Middle frontal gyrus (tissue), 1 donor: ENCODE results near the gene PEAK1.

ENCODE experiments used
- DNase-seq: peaks from one replicate; pipeline ENCODE4 v3.0.0-alpha.2; 2015; ENCODE audit warnings: low spot score; ENCODE audit errors: extremely low spot score

Gene PEAK1

DNA sequence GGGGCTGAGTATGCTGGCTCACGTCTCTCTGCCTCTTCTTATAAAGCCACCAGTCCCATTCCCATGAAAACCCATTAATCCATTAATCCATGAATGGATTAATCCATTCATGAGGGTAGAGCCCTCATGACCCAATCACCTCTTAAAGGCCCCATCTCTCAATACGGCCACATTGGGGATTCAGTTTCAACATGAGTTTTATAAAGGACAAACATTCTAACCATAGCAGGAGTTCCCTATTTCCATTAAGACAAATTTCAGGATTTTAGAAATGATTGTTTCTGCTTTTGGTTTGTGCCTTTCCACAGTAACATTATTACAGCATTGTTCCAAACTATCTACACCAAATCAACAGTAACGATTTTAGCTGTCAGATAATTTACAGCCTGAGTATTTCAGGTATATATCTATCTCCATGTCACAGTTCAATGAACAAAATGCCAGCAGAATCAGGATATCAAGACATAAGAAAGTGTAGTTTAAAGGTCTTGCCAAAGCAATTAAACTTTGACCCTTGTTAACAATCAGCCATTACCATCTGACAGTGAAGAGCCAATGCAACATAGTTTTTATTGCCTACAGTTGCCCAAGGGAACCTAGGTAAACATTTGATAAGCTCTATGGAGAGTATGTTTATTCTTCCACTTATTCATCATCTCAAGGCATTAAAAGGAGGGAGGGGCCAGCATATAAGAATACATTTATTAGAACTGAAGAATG is 352.8 kb downstream of the PEAK1 start:
- no peak for DNase-seq

GRCh38 chr15:77064539-77065308 is 355.2 kb downstream of the PEAK1 start:
- DNase-seq = no peak

- DNase-seq = no peak
Observed at GRCh38 chr15:77064063-77064462, 355.8 kb downstream of the PEAK1 start.

DNA sequence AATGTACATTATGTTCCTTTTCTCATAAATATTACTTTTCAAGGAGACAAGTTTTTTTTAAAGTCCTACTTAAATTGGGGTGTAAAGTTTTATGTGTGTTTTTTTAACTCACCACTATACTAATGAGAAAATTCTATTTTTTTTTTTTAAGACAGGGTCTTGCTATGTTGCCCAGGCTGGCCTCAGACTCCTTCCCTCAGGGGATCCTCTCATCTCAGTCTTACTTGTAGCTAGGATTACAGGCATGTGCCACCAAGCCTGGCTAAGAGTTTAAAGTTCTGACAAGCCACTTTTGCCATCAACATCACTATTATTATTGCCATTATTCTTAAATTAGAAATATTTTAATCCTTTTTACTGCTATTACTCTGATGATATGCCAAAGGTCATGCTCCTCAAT is 356.7 kb downstream of the PEAK1 start:
- DNase-seq = no peak

DNA sequence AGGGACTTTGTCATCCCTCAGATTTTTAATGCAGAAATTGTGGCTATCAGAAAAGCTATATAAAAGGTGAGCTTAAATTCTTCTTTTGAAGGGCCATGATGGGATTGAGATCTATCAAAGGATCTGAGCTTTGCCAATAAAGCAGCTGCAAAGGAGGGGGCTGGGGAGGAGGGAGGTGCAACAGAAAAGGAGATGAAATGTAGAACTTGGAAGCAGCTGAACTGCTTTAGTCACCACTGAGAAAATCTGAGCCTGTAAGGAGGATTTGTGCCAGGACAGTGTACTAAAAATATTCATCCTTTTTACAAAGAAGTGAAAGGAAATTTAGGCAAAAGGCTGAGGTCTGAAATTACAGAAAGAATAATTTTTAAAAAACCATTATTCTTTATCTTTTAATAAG is 359.4 kb downstream of the PEAK1 start:
- DNase-seq = no peak

- DNase-seq = no peak
Observed at GRCh38 chr15:77059786-77060361, 360.0 kb downstream of the PEAK1 start.

GRCh38 chr15:77058468-77058867 is 361.4 kb downstream of the PEAK1 start:
- DNase-seq = no peak

- DNase-seq = no peak
Observed at GRCh38 chr15:77057685-77058084, 362.2 kb downstream of the PEAK1 start.

GRCh38 chr15:77057072-77057471 is 362.8 kb downstream of the PEAK1 start:
- DNase-seq = no peak

GRCh38 chr15:77053709-77054108 is 366.2 kb downstream of the PEAK1 start:
- no peak for DNase-seq

DNA sequence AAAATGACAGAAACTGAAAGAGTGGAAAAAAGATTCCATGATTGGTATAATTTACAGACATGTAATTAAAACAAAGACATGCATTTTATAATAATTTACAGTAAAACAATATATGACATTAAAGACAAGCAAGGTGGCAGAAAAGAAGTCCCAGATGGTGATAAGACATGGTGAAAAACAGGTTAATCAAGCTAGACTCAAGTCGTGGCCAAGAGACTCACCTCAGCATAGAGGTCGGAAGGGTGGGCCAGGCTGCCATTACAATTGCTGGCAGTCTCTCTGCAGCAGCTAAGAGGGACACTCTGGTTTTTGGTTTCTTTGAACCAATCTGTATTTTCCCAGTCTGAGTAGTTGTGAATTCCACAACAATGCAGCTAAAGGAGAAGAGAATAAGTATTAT is 367.3 kb downstream of the PEAK1 start:
- no peak for DNase-seq
